ENCODE data around the gene MYL2. TPM values are rescaled to one million over a fixed set of nuclear protein-coding genes. Genes with fewer than 3 reads are reported as not detected.

Gene MYL2
- total RNA-seq, 4 donors from 2014 or later = not detected

DNA sequence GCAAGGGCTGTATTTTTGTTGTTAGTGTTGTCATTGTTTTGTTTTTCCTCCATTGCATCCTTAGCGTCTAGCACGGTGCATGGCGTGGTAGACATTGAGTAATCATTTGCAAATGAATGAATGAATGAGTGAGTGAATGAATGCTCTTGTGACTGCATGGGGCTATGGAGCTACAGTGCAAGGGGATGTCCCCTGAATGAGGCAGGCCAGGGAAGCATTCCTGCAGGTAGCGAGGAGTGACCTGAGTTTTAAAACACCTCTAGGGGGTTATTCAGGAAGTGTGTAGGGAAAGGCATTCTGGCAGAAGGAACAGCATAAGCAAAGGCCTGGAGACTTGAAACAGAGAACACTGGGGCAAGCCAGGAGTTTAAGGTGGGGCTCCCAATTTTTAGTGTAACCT lies 16.9 kb downstream of the MYL2 start:
- DNase-seq = no peak
- Histone ChIP-seq H3K4me1 (no peaks in the 10 kb centered on the region), H3K9me3 (no peaks in the 10 kb centered on the region), H3K36me3 (no peaks in the 10 kb centered on the region), H3K27ac (no peak overlapping the region), H3K4me3 (replicated peaks in 1 of 3) (no peak overlapping the region), H3K27me3 (no peaks in the 10 kb centered on the region)
- WGBS, 2 donors = 89 to 96% methylated on average over 4 of the region's 4 CpGs
- TF ChIP-seq, protein P1, sequence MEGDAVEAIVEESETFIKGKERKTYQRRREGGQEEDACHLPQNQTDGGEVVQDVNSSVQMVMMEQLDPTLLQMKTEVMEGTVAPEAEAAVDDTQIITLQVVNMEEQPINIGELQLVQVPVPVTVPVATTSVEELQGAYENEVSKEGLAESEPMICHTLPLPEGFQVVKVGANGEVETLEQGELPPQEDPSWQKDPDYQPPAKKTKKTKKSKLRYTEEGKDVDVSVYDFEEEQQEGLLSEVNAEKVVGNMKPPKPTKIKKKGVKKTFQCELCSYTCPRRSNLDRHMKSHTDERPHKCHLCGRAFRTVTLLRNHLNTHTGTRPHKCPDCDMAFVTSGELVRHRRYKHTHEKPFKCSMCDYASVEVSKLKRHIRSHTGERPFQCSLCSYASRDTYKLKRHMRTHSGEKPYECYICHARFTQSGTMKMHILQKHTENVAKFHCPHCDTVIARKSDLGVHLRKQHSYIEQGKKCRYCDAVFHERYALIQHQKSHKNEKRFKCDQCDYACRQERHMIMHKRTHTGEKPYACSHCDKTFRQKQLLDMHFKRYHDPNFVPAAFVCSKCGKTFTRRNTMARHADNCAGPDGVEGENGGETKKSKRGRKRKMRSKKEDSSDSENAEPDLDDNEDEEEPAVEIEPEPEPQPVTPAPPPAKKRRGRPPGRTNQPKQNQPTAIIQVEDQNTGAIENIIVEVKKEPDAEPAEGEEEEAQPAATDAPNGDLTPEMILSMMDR (IDR thresholded peaks at IDR 0.05) = no peak
- no peak for TF ChIP-seq POLR2A (IDR thresholded peaks at IDR 0.05)
- intact Hi-C loops (cut with DNase I) = no loop called here

DNA sequence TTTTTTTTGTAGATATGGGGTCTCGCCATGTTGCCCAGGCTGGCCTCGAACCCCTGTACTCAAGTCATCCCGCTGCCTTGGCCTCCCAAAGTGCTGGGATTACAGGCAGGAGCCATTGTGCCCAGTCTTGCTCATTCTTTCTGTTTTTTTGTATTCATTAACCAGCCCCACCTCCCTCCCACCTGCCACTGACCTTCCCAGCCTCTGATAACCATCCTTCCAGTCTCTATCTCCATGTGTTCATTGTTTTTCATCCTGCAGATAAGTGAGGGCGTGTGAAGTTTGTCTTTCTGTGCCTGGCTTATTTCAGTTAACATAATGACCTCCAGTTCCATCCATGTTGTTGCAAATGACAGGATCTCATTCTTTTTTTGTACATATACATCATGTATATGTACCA lies 19.0 kb downstream of the MYL2 start:
- DNase-seq = no peak
- no peaks in the 10 kb centered on the region for H3K27me3 ChIP-seq
- 86 to 91% methylated on average over 4 of the region's 4 CpGs for WGBS, 2 donors
- H3K4me3 ChIP-seq (replicated peaks in 1 of 3) = no peak overlapping the region
- H3K36me3 ChIP-seq = no peaks in the 10 kb centered on the region
- intact Hi-C loops (cut with DNase I) = no loop called here
- no peaks in the 10 kb centered on the region for H3K4me1 ChIP-seq
- TF ChIP-seq POLR2A (IDR thresholded peaks at IDR 0.05) = no peak
- TF ChIP-seq, protein P1 (IDR thresholded peaks at IDR 0.05) = no peak
- no peak overlapping the region for H3K27ac ChIP-seq
- no peaks in the 10 kb centered on the region for H3K9me3 ChIP-seq

DNA sequence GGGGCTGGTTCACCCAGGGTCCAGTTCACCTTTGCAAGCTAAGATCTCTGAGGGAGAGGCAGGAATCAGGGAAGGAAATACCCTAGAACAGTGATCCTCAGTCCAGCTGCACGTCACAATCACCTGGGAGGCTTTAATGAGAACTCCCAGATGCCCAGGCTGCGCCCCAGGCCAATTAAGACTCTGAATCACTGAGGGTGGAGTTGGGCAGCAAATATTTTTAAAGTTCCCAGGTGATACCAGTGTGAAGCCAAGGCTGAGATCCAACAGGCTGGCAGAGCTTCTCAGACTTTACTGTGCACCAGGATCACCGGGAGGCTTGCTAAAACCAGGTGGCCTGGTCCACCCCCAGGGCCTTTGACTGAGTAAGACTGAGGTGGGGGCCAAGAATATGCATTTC lies 23.8 kb downstream of the MYL2 start:
- no peak overlapping the region for H3K27ac ChIP-seq
- no peak for DNase-seq
- no peaks in the 10 kb centered on the region for H3K36me3 ChIP-seq
- H3K4me1 ChIP-seq = peaks cover 3 to 6% of the 10 kb centered on the region in 2 donors
- no peaks in the 10 kb centered on the region for H3K9me3 ChIP-seq
- TF ChIP-seq POLR2A (IDR thresholded peaks at IDR 0.05) = no peak
- TF ChIP-seq, protein P1 (IDR thresholded peaks at IDR 0.05) = no peak
- no peaks in the 10 kb centered on the region for H3K27me3 ChIP-seq
- no peak overlapping the region for H3K4me3 ChIP-seq (replicated peaks in 1 of 3)
- intact Hi-C loops (cut with DNase I) = no loop called here
- 83 to 87% methylated on average over 2 to 3 of the region's 3 CpGs for WGBS, 2 donors

DNA sequence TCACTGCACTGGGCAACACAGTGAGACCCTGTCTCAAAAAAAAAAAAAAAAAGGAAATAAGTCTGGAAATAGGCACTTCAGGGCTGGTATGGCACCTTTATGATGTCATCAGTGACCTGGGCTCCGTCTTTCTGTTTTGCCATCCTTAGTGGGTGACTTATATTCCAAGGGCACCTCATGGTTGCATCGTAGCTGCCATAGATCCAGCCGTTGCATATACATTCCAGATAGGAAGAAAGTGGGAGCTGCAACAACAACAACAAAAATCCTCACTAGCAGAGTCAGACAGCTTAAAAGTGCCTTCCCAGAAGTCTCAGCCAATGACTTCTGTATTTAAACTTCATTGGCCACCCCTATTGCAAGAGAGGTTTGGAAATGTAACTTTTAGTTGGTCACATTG lies 26.4 kb downstream of the MYL2 start:
- H3K4me3 ChIP-seq (replicated peaks in 1 of 3) = no peak overlapping the region
- H3K27ac ChIP-seq = no peak overlapping the region
- 90 to 91% methylated on average over 3 of the region's 3 CpGs for WGBS, 2 donors
- H3K4me1 ChIP-seq = peaks cover 3 to 6% of the 10 kb centered on the region in 2 donors
- no peaks in the 10 kb centered on the region for H3K9me3 ChIP-seq
- H3K27me3 ChIP-seq = no peaks in the 10 kb centered on the region
- no peak for TF ChIP-seq POLR2A (IDR thresholded peaks at IDR 0.05)
- TF ChIP-seq, protein P1 (IDR thresholded peaks at IDR 0.05) = no peak
- DNase-seq = no peak
- no peaks in the 10 kb centered on the region for H3K36me3 ChIP-seq
- intact Hi-C loops (cut with DNase I) = no loop called here

GRCh38 chr12:110889361-110889760 lies 31.0 kb downstream of the MYL2 start:
- 87 to 88% methylated on average over 12 of the region's 12 CpGs for WGBS, 2 donors
- H3K9me3 ChIP-seq = no peaks in the 10 kb centered on the region
- TF ChIP-seq, protein P1 (IDR thresholded peaks at IDR 0.05) = no peak
- no peak for TF ChIP-seq POLR2A (IDR thresholded peaks at IDR 0.05)
- H3K4me1 ChIP-seq = peaks cover 0 to 2% of the 10 kb centered on the region in 2 donors
- intact Hi-C loops (cut with DNase I) = no loop called here
- no peak overlapping the region for H3K27ac ChIP-seq
- H3K27me3 ChIP-seq = no peaks in the 10 kb centered on the region
- no peak for DNase-seq
- no peak overlapping the region for H3K4me3 ChIP-seq (replicated peaks in 1 of 3)
- H3K36me3 ChIP-seq = no peaks in the 10 kb centered on the region

Data from thyroid gland (tissue), 4 donors.